Testis (tissue), 3 donors: ENCODE measurements around the gene TRIP12. TPM values are rescaled to one million over a fixed set of nuclear protein-coding genes. Genes with fewer than 3 reads are reported as not detected.

Experiments
- DNase-seq: peaks from one replicate; pipeline ENCODE4 v3.0.0-alpha.2; 2019
- H3K27ac ChIP-seq, 2 donors: fragments of 200-600 bp; sonication (generic); one replicate each; pipeline ENCODE4 v1.5.1; 2019
- H3K27me3 ChIP-seq: fragments of 200-600 bp; sonication (generic); one replicate; pipeline ENCODE4 v1.5.1; 2019
- H3K36me3 ChIP-seq: fragments of 200-600 bp; sonication (generic); one replicate; pipeline ENCODE4 v1.5.1; 2017; ENCODE audit warnings: low read depth; ENCODE audit errors: missing control alignments
- H3K4me1 ChIP-seq: fragments of 200-600 bp; sonication (generic); one replicate; pipeline ENCODE4 v1.5.1; 2019
- H3K4me3 ChIP-seq, 2 donors: fragments of 200-600 bp; sonication (generic); one replicate each; pipeline ENCODE4 v1.5.1; 2017 to 2019
- H3K9me3 ChIP-seq: fragments of 200-600 bp; sonication (generic); one replicate; pipeline ENCODE4 v1.5.1; 2017
- CTCF ChIP-seq, 3 experiments: fragments of 450-650 bp in 2 of 3; fragments of 200-600 bp in 1 of 3; sonication (generic) in 1 of 3; IDR thresholded peaks; one replicate each; pipeline ENCODE4 v1.5.1; 2016 to 2019; ENCODE audit warnings: antibody characterized with exemption in 3 of 3, mild to moderate bottlenecking in 2 of 3, moderate library complexity in 1 of 3
- POLR2A ChIP-seq: fragments of 450-650 bp; IDR thresholded peaks from one replicate; pipeline ENCODE4 v1.6.1; 2017; ENCODE audit warnings: antibody characterized with exemption, mild to moderate bottlenecking, moderate library complexity
- WGBS, 2 donors: methylation state at CpG; one replicate each; pipeline ENCODE4 v1.1.5; 2018; 5-methylcytosine and 5-hydroxymethylcytosine counted together
- intact Hi-C: fragments of 100-400 bp; cut with DNase I; formaldehyde crosslinking; loops from one replicate; pipeline ENCODE4 v1.15.1; 2023; ENCODE audit warnings: low total_unique reads
- polyA plus RNA-seq: library from polyadenylated mRNA; stranded (reverse); fragments of 350-450 nt; fragmentation: Illumina TruSeq; extraction: RNeasy Lipid Tissue Mini Kit (QIAGEN cat#74804); gene quantifications from one replicate; pipeline ENCODE4 v1.2.3, GENCODE V29; 2014; ENCODE audit warnings: low read depth, low replicate concordance; ENCODE audit not compliant: insufficient read depth
- total RNA-seq, 2 donors: library from RNA; depleted of rRNA; stranded (reverse); fragments of >200 nt; gene quantifications; one replicate each; pipeline ENCODE4 v1.2.3, GENCODE V29; 2016

Gene TRIP12
- total and polyA plus RNA-seq, 3 donors from 2014 or later = 342 to 443 (median 373) TPM

GRCh38 chr2:229943770-229944449 is 22.1 kb upstream of the TRIP12 start:
- TF ChIP-seq CTCF (IDR thresholded peaks at IDR 0.05) (no peak), POLR2A (no peak)
- WGBS, 2 donors = 74 to 88% methylated on average over 5 of the region's 5 CpGs

GRCh38 chr2:229943171-229943570 is 21.4 kb upstream of the TRIP12 start:
- no peak for DNase-seq
- TF ChIP-seq POLR2A (no peak), CTCF (IDR thresholded peaks at IDR 0.05) (no peak)
- WGBS, 2 donors = 90 to 96% methylated on average over 2 of the region's 2 CpGs
- no peaks in the 10 kb centered on the region for H3K27me3 ChIP-seq
- no peak overlapping the region for H3K4me3 ChIP-seq
- H3K4me1 ChIP-seq = no peaks in the 10 kb centered on the region
- H3K36me3 ChIP-seq = no peaks in the 10 kb centered on the region
- no peak overlapping the region for H3K27ac ChIP-seq
- intact Hi-C loops = no loop called here
- H3K9me3 ChIP-seq = no peaks in the 10 kb centered on the region

More at GRCh38 chr2:229943770-229944449, 22.1 kb upstream of the TRIP12 start:
- intact Hi-C loops = no loop called here
- no peak for DNase-seq
- no peaks in the 10 kb centered on the region for H3K36me3 ChIP-seq
- no peak overlapping the region for H3K27ac ChIP-seq
- H3K9me3 ChIP-seq = no peaks in the 10 kb centered on the region
- H3K4me1 ChIP-seq = no peaks in the 10 kb centered on the region
- no peaks in the 10 kb centered on the region for H3K27me3 ChIP-seq
- no peak overlapping the region for H3K4me3 ChIP-seq

- no peak for TF ChIP-seq POLR2A
- no peak for TF ChIP-seq CTCF (IDR thresholded peaks at IDR 0.05)
- Histone ChIP-seq H3K4me3 (no peak overlapping the region), H3K27me3 (no peaks in the 10 kb centered on the region), H3K4me1 (no peaks in the 10 kb centered on the region), H3K36me3 (no peaks in the 10 kb centered on the region), H3K9me3 (no peaks in the 10 kb centered on the region), H3K27ac (no peak overlapping the region)
- no peak for DNase-seq
- 93 to 96% methylated on average over 8 of the region's 8 CpGs for WGBS, 2 donors
- intact Hi-C loops = no loop called here
Measured at GRCh38 chr2:229942671-229943070, 20.9 kb upstream of the TRIP12 start.

GRCh38 chr2:229937537-229937936 is 15.7 kb upstream of the TRIP12 start:
- Histone ChIP-seq H3K4me1 (no peaks in the 10 kb centered on the region), H3K36me3 (no peaks in the 10 kb centered on the region), H3K27ac (no peak overlapping the region), H3K4me3 (peak overlapping the region in 1 of 2 donors; percentile 36), H3K9me3 (no peaks in the 10 kb centered on the region), H3K27me3 (no peaks in the 10 kb centered on the region)
- 61 to 65% methylated on average over 4 of the region's 4 CpGs for WGBS, 2 donors
- TF ChIP-seq POLR2A = no peak
- no peak for TF ChIP-seq CTCF (IDR thresholded peaks at IDR 0.05)
- no peak for DNase-seq
- intact Hi-C loops = no loop called here

- H3K27ac ChIP-seq = no peak overlapping the region
- H3K36me3 ChIP-seq = no peaks in the 10 kb centered on the region
- intact Hi-C loops = no loop called here
Measured at GRCh38 chr2:229931241-229931640, 9.4 kb upstream of the TRIP12 start.

More at GRCh38 chr2:229931241-229931640, 9.4 kb upstream of the TRIP12 start:
- H3K4me1 ChIP-seq = no peaks in the 10 kb centered on the region
- no peak overlapping the region for H3K4me3 ChIP-seq
- WGBS, 2 donors = 85 to 97% methylated on average over 5 of the region's 5 CpGs
- no peaks in the 10 kb centered on the region for H3K27me3 ChIP-seq
- no peak for DNase-seq
- TF ChIP-seq POLR2A (no peak), CTCF (IDR thresholded peaks at IDR 0.05) (no peak)
- no peaks in the 10 kb centered on the region for H3K9me3 ChIP-seq
